ENCODE measurements around the gene AKIRIN2.
"Not testable (repeated sequence)": the region's sequence is repeated elsewhere in the genome, so short reads cannot be mapped to it uniquely, and the experiment has no call there.

Gene AKIRIN2

DNA sequence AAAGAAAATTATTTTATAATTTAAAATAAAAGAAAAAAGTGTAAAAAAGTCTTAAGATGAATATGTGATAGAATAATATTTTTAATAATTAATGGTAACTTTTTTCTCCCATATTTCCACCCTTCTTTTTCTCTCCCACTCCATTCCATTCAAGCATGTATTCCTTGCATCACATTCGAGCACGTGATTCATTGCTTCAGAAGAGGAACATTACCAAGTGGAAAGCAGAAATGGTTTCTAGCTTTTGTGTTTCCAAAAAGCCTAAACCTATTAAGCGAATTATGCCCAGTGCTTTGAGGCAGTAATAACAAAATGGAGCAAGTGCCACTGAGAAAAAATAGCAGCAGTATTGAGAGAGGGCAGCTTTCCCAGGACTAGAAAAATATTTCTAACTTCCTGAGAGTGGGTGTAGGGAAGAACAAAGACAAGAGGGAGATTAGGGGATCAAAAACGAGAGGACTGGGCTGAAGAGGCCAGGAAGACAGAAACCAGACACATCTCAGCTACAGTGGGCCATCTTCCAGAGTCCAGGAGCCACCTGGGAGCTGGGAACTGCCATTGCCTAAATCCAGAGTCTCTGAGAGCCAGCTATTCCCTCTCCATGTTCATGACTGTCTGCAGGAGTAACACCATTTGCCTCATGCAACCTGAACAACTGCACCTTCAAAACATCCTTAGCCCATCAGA is 15.0 kb upstream of the AKIRIN2 start:
- no peak for DNase-seq

DNA sequence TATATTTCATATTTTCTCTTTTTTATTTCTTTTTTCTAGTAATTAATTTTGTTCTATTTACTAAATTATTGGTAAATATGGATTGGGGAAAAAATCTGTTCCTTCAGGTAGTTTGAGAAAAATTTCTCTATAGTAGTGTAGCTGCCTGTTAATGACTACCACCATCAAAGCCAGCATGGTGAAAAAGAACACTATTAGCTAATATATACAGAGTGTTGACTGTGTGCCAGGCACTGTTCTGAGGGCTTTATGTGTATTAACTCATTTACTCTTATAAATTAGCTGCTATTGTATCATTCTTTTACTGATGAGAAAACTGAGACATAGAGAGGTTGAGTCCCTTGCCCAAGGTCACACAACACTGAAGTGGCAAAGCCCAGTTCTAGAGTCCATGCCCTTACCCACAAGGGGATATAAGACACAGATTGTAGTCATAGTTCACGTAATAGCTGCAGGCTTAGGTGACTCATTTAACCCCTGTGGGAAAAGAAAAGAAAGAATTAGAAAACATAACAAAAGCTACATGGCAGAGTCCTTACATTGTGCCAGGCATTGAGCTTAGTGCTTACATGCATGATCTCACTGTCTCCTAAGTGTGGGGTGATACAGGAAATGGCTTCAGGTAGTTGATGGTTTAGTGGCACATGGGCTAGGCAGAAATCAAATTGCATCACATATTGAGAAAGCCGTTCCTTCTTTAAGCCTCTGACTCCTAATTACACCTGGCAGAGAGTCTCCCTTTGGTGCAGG is 12.2 kb upstream of the AKIRIN2 start:
- DNase-seq: no peak

DNA sequence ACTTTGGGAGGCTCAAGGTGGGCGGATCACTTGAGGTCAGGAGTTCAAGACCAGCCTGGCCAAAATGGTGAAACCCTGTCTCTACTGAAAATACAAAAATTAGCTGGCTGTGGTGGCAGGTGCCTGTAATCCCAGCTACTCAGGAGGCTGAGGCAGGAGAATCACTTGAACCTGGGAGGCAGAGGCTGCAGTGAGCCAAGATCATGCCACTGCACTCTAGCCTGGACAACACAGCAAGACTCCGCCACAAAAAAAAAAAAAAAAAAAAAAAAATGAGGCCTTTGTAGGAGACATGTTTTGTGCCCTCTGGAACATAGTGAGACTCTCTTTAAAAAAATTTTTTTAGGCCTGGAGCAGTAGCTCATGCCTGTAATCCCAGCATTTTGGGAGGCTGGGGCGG is 10.7 kb upstream of the AKIRIN2 start:
- DNase-seq: not testable (repeated sequence)

DNA sequence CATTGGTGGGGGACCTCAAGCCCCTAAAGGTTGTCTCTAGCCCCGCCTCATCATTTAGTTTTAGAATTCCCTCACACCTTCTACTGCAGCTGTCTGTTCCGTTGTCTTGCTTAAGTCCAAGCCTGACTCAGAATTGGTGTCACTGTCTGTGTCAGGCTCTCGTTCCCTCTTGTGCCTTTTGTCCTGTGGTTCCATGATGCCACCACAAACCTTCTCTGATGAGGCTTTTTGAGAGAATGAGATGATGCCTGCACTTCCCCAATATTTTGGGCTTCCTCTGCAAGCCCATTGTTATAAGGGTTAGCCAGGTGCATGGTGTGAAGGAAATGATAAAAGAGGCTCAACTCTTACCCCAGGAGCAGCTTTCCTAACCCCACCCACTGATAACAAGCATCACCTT is 8.1 kb upstream of the AKIRIN2 start:
- no peak for DNase-seq

DNA sequence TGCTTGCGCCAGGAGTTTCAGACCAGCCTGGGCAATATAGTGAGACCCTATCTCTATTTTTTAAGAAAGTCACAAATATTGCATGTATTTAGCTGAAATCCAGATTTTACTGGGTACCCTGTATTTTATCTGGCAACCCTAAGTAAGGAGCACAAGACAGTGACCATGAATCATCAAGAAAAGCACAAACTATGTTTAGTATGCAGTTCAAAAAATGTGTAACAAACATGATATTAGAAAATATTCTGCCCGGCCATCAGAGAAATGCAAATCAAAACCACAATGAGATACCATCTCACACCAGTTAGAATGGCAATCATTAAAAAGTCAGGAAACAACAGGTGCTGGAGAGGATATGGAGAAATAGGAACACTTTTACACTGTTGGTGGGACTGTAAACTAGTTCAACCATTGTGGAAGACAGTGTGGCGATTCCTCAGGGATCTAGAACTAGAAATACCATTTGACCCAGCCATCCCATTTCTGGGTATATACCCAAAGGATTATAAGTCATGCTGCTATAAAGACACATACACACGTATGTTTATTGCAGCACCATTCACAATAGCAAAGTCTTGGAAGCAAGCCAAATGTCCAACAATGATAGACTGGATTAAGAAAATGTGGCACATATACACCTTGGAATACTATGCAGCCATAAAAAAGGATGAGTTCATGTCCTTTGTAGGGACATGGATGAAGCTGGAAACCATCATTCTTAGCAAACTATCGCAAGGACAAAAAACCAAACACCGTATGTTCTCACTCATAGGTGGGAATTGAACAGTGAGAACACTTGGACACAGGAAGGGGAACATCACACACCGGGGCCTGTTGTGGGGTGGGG is 6.8 kb upstream of the AKIRIN2 start:
- not testable (repeated sequence) for DNase-seq

DNA sequence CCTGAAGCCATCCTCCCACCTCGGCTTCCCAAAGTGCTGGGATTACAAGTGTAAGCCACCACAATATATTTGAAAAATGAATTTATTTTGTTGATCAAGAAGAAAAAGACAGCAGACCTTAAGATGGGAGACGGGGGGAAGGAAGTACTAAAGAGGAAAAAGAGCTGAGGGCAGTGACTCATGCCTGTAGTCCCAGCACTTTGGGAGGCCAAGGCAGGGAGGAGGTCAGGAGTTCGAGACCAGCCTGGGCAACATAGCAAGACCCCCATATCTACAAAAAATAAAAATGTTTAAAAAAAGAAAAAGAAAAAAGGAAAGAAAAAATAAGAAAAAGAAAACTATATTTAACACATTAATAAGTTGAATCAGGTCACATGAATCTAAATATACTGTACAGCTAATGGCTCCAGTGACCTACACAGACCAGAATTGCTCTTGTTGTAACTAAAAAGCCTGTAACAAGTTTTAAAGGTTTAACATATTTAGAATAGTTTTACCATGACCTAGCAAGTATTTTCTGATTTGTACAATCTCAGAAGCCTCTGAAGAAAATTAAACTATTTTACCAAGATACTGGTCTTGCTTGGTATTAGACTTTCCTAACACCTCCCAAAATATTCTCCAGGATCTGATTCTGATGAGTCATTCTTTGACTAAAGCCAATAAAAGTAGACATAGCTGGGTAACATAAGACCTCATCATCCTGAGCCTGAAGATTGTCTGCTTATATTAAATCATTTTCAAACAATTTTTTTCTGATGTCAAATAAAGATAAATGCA is 4.3 kb upstream of the AKIRIN2 start:
- DNase-seq: no peak

DNA sequence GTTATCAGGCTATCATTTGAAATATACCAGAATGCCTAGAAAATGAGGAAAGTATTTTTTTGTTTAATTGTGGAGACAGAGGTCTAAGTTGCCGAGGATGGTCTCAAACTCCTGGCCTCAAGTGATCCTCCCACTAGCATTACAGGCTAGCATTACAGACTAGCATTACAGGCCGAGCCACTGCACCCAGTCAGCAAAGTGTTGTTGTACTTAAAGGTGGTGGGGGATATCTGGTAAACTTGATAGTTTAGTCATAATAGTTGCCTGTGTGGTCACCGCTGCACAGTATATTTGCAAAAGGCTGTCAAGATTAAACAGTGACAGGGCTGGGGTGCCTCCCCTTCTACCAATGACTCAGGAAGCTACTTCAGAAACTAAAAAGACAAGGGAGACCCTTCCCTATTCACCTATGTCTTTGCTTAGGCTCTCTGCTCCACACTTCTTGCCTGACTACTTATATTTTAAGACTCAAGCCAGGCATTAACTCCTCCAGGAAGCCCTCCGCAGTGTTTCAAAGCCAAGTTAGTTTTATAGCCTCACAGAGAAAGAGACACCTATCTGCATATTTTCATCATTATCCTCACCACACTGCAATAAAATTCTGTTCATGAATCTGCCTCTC is 3.1 kb upstream of the AKIRIN2 start:
- no peak for DNase-seq

DNA sequence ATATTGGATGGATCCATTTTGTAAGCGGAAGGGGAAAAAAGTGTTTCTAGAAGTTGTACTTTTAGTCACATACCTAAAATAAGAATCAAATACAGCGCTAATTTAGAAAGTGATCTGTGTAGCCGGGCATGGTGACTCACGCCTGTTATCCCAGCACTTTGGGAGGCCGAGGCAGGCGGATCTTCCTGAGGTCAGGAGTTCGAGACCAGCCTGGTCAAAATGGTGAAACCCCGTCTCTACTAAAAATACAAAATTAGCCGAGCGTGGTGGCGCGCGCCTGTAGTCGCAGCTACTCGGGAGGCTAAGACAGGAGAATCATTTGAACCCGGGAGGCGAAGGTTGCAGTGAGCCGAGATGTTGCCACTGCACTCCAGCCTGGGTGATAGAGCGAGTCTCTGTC is 1.0 kb upstream of the AKIRIN2 start:
- DNase-seq: not testable (repeated sequence)

DNA sequence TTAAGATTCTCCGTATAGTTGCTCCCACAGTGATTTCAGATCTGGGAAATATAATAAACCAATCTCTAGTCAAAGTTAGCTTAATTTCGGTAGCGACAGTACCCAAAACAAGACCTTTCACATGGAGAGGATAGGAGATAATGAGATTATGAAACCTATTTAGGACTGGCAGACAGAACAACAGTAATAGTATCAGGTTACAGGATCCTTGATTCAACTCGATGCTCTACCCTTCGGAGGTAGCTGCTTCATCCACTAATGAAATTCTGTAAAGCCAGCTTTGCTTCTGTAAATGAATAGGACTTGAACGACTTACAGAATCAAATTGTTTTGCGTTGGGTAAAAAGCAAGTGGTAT is 534 bp upstream of the AKIRIN2 start:
- peak; percentile 86 for DNase-seq

DNA sequence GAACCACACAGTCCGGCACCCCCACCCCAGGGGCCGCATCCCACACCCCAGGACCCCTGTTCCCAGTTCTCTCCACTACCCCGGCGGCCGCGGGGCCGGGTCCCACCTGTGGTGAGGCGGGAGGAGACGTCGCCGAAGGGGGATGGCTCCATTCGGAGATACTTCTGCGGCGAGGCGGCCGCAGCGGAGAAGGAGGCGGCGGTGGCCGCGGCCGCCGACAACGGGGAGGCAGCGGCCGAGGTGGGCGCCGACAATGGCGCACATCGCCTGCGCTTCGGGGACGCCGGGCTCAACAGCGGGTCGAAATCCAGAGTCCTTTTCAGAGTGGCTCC is 723 bp downstream of the AKIRIN2 start:
- no peak for DNase-seq

DNA sequence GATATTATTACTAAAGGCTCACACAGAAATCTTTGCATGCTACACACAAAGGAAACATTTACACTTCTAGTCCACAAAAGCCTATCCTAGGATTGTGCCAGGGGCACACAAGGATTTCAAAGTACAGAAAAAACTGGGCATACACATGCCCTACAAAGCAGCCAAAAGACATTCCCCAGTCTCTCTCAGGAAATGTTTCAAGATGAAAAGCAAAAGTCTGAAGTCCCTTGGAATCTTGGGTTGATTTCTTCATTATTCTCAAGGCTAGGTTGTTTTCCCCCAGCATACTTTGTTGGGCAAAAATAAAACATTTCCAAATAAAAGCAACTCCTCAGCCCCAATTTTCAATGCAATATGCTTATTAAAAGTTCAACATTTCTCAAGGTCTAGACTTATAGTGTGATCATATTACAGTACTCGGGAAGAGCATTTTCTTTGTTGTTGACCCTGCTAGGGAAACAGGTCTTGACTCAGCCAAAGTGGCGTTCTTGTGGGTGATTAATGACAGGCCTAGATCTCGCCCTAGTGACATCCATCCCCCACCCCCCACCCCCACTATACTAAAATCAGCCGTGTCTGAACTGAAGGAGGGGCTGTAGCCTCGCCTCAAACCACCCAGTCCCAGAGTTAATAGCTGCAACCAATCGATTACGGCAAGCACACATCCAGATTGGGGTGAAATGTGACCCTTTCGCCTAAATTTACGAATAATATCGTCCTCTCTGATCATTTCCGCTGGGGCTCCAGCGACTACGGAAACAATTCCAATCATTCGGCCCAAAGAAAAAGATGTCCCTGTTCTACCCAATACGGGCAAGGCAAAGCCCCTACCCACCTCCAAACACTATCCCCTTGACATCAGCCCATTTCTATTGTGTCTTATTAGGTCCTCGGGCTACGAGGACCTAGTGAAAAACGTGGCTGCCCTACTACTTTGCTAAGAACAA is 1.4 kb downstream of the AKIRIN2 start:
- peak; percentile 47 for DNase-seq

DNA sequence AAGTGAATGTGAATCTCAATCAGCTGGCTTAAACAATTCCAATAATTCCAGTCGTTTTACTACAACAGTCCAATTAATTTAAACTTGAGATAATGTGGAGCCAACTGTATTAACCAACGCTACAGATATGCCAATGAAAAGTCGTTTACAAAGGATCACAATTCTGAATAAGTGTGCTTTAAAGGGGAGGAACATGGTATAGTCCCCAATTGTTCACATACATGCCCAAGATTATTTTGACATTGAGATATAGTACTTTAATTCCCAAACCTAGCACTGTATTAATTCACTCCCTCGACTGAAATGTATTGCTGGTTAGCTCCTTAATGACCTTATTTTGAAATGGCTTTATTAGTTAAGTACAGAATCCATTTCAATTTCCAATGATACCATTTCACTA is 2.5 kb downstream of the AKIRIN2 start:
- DNase-seq: no peak

DNA sequence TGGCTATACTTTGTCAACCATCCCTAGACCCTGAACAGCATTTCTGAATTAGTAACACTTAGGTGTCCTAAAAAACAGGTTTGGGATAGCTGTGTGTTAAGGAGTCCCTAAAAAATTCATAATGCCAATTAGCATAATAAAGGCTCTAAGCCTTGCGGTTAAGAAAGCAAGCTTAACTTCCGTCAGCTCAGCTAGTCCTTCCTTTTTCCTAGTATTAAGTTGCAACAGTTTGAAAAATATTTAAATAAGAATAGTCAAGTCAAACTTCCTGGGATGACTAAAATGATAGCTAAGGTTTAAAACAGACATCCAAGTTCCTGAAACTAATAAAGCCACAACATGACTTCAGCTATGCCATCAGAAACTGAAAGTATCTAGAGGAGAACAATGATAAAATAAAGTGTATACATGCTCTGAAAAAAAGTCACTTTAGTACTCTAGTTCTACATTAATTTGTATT is 3.5 kb downstream of the AKIRIN2 start:
- no peak for DNase-seq

DNA sequence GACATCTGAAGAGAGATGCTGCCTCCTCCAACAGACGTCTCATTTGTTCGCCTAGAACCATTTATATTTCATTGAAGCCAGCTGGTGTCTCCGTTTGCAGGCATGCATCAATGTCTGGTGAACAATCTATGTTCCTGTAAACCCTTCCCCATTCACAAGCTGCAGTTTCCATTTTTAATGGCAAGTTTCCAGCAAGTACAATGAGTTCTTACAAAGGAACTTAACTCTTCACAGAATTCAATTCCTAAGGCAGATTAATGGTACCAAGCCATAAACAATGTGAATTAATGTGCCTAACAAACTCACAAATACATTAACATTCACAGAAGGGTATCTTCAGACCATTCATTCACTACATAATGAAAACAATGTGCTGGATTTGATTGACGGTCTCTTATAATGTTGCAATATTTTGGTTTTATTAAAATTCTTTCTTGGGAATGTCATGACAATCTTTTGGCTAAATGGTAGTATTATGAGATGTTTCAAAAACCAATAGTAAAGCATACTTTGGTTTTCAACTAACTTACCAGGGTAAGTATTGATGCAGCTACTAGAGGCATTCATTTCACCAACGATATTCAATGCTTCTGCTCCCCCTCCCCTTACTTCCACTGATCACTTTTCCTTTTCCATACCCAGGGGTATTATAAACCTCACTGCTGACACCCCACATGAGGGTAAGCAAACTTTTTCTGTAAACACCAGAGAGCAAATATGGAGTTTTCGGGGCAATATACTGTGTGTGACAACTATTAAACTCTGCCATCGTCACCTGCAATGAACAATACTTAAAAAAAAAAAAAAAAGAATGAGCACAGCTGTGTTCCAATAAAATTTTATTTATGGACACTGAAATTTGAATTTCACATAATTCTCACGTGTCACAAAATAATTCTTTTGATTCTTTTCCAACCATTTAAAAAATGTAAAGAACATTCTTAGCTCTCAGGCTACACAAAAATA is 4.2 kb downstream of the AKIRIN2 start:
- DNase-seq: no peak

DNA sequence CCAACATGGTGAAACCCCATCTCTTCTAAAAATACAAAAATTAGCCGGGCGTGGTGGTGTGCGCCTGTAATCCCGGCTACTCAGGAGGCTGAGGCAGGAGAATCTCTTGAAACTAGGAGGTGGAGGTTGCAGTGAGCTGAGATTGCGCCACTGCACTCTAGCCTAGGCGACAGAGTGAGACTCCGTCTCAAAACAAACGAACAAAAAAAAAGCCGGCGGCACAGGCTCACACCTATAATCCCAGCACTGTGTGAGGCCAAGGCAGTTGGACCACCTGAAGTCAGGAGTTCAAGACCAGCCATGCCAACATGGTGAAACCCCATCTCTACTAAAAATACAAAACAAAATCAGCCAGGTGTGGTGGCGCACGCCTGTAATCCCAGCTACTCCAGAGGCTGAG is 5.2 kb downstream of the AKIRIN2 start:
- DNase-seq: not testable (repeated sequence)

DNA sequence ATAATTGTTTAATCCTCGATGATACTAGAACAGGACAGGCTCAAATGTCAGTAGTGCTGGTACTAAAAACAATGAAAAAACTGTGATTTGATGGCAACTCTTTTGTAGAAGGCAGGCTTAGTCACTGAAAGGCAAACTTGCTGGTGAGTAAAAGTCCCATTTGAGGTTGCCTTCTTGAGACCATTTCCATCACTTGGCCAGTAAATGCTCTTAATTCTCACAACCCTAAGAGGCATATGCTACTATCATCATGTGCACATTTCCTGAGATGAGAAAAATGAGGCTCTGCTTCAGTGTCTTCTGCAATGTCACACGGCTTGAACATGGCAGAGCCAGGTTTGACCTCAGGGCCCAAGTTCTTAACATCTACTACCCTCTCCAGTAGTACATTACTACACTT is 9.9 kb downstream of the AKIRIN2 start:
- DNase-seq: no peak

DNA sequence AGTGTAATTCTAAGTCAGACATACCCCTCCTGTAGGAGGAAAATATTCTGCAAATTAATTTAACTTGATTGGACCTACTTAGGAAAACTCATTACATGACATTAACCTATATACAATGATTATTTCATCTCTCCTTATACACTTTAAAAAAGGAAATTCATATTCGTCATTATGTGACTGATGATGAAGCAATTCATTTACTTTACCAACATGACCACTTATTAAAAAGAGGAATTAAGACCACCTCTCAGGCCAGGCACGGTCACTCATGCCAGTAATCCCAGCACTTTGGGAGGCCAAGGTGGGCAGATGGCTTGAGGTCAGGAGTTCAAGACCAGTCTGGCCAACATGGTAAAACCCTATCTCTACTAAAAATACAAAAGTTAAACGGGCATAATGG is 11.6 kb downstream of the AKIRIN2 start:
- DNase-seq: no peak

DNA sequence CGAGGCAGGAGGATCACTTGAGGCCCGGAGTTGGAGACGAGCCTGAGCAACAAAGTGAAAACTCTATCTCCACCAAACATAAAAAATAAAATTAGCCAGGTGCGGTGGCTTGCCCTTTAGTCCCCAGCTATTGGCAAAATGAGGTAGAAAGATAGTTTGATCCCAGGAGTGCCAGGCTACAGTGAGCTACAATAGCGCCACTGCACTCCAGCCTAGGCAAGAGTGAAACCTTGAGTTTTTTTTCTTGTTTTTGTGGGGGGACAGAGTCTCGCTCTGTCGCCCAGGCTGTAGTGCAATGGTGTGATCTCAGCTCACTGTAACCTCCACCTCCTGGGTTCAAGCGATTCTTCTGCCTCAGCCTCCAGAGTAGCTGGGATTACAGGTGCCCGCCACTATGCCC is 14.1 kb downstream of the AKIRIN2 start:
- DNase-seq: not testable (repeated sequence)

DNA sequence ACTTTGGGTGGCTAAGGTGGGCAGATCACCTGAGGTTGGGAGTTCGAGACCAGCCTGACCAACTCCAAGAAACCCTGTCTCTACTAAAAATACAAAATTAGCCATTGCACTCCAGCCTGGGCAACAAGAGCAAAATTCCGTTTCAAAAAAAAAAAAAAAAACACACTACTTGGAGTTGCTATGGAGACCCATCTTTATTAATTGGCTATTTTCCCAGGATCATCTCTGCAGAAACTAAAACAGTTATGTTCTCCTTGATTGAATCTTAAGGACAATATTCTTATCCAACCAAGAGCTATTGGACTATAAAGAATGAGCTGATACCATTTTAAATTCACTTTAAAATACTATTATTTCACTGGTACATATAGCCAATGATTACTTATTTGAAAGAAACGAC is 14.7 kb downstream of the AKIRIN2 start:
- no peak for DNase-seq

DNA sequence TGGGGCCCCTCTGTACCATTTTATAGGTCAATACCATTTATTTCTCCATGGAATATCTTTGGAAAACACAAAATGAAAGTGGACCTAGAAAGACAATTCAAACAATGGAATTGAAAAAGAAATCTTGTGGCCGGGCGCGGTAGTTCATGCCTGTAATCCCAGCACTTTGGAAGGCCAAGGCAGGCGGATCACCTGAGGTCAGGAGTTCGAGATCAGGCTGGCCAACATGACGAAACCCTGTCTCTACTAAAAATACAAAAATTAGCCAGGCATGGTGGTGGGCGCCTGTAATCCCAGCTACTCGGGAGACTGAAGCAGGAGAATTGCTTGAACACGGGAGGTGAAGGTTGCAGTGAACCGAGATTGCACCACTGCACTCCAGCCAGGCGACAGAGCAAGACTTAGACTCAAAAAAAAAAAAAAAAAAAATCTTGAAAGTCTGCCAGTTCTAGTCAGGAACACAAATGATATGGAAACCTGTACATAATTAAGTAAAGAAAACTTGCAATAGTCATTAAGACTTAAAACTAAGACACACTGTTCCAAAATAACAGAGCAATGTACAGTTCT is 15.3 kb downstream of the AKIRIN2 start:
- not testable (repeated sequence) for DNase-seq
